ENCODE measurements around the gene GNGT1. TPM values are rescaled to one million over a fixed set of nuclear protein-coding genes. Genes with fewer than 3 reads are reported as not detected.

GNGT1 gene
- total and polyA plus RNA-seq, 4 donors, result not detected

- no peak for DNase-seq (ENCODE audit: low read depth in 4 of 6, low spot score in 6 of 6)
- no peak overlapping the region for H3K4me3 ChIP-seq (ENCODE audit: low read depth, low read length)
- 100% methylated on average over 1 of the region's 3 CpGs for WGBS (ENCODE audit: insufficient coverage)
- H3K9me3 ChIP-seq (ENCODE audit: control insufficient read depth, insufficient read depth, low read length), result no peaks in the 10 kb centered on the region
- H3K27ac ChIP-seq (ENCODE audit: low read depth, low read length), result no peak overlapping the region
- H3K4me1 ChIP-seq (ENCODE audit: control insufficient read depth, insufficient read depth, low read length), result no peaks in the 10 kb centered on the region
- no peaks in the 10 kb centered on the region for H3K27me3 ChIP-seq (ENCODE audit: control insufficient read depth, insufficient read depth, low read length)
- H3K36me3 ChIP-seq (ENCODE audit: control insufficient read depth, insufficient read depth, low read length), result no peaks in the 10 kb centered on the region
Observed at GRCh38 chr7:93883078-93883916, 23.1 kb upstream of the GNGT1 start.

DNA sequence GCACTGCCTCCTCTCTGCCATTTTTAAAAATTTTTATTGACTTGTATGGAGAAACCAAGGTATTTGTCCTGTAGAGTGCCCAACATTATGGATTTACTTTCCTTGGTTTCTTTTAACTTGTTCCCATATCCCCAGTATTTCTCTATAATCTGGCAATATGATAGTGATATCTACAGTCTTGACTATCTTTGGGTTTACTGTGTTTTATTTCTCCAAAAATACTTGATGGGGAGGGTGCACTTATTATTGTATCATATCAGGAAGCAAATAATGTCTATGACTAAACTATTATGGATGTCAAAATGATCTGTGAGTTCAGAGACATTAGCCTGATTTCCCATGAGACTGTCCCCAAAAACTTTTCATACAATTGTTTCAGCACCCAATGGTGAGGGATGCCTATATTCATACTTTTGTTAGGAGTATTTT, 22.4 kb upstream of the GNGT1 start:
- Histone ChIP-seq H3K36me3 (ENCODE audit: control insufficient read depth, insufficient read depth, low read length) (no peaks in the 10 kb centered on the region), H3K4me1 (ENCODE audit: control insufficient read depth, insufficient read depth, low read length) (no peaks in the 10 kb centered on the region), H3K4me3 (ENCODE audit: low read depth, low read length) (no peak overlapping the region), H3K27me3 (ENCODE audit: control insufficient read depth, insufficient read depth, low read length) (no peaks in the 10 kb centered on the region), H3K9me3 (ENCODE audit: control insufficient read depth, insufficient read depth, low read length) (no peaks in the 10 kb centered on the region), H3K27ac (ENCODE audit: low read depth, low read length) (no peak overlapping the region)
- no peak for DNase-seq (ENCODE audit: low read depth in 4 of 6, low spot score in 6 of 6)

- H3K9me3 ChIP-seq (ENCODE audit: control insufficient read depth, insufficient read depth, low read length), result no peaks in the 10 kb centered on the region
- DNase-seq (ENCODE audit: low read depth in 4 of 6, low spot score in 6 of 6), result no peak
- H3K36me3 ChIP-seq (ENCODE audit: control insufficient read depth, insufficient read depth, low read length), result no peaks in the 10 kb centered on the region
- no peaks in the 10 kb centered on the region for H3K27me3 ChIP-seq (ENCODE audit: control insufficient read depth, insufficient read depth, low read length)
- WGBS (ENCODE audit: insufficient coverage), result no CpG with 5 or more reads among the region's 1 CpG
- H3K4me3 ChIP-seq (ENCODE audit: low read depth, low read length), result no peak overlapping the region
- no peaks in the 10 kb centered on the region for H3K4me1 ChIP-seq (ENCODE audit: control insufficient read depth, insufficient read depth, low read length)
- no peak overlapping the region for H3K27ac ChIP-seq (ENCODE audit: low read depth, low read length)
Observed at GRCh38 chr7:93884541-93884940, 21.8 kb upstream of the GNGT1 start.

DNA sequence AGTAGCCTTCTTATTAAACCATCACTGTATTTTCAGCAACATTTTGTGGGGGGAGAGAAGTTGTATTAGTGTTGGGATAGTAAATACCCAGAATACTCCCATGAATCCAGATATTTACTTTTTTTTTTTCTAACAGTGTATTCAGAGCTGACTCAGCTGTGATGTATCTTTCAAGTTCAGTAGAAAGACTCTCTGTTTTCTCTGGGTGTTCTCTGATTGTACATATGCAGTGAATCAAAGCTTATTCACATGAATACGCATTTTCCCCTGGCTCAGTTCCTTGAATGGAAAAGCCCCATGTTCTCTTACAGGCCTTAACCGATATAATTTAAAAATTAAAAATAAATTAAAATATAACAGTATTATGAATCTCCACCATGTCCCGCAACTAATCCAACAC, 17.1 kb upstream of the GNGT1 start:
- peak in 1 of 6 donors; percentile 8 for DNase-seq (ENCODE audit: low read depth in 4 of 6, low spot score in 6 of 6)
- Histone ChIP-seq H3K9me3 (ENCODE audit: control insufficient read depth, insufficient read depth, low read length) (no peaks in the 10 kb centered on the region), H3K36me3 (ENCODE audit: control insufficient read depth, insufficient read depth, low read length) (no peaks in the 10 kb centered on the region), H3K4me3 (ENCODE audit: low read depth, low read length) (no peak overlapping the region), H3K27ac (ENCODE audit: low read depth, low read length) (no peak overlapping the region), H3K4me1 (ENCODE audit: control insufficient read depth, insufficient read depth, low read length) (peaks cover 11% of the 10 kb centered on the region), H3K27me3 (ENCODE audit: control insufficient read depth, insufficient read depth, low read length) (peaks cover 15% of the 10 kb centered on the region)
- WGBS (ENCODE audit: insufficient coverage), result no CpG with 5 or more reads among the region's 3 CpGs

DNA sequence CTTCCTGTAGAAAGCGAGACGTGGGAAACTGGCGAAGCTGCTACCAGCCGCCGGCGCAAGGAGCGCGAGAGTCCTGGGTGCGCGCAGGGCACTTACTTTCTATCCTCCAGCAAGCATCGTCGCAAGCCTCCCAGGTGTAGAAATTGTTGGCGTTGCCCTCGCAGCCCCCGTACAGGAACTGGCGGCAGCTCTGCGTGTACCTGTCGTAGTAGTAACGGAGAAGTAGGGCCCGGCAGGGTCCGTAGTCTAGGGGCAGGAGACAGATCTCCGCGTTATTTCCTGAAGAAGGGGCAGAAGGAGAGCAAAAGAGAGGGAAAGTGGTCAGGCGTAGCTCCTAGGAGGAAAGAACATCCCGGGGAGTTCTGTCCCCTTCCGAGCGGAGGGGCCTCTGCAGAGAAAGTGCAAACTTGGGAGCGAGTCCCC, 16.3 kb upstream of the GNGT1 start:
- H3K27me3 ChIP-seq (ENCODE audit: control insufficient read depth, insufficient read depth, low read length), result peaks cover 15% of the 10 kb centered on the region
- under 1% methylated on average over 28 of the region's 28 CpGs for WGBS (ENCODE audit: insufficient coverage)
- H3K4me3 ChIP-seq (ENCODE audit: low read depth, low read length), result peak overlapping the region; percentile 56
- no peaks in the 10 kb centered on the region for H3K36me3 ChIP-seq (ENCODE audit: control insufficient read depth, insufficient read depth, low read length)
- peaks cover 11% of the 10 kb centered on the region for H3K4me1 ChIP-seq (ENCODE audit: control insufficient read depth, insufficient read depth, low read length)
- DNase-seq (ENCODE audit: low read depth in 4 of 6, low spot score in 6 of 6), result peak in 2 of 6 donors; percentile 44 to 62
- no peaks in the 10 kb centered on the region for H3K9me3 ChIP-seq (ENCODE audit: control insufficient read depth, insufficient read depth, low read length)
- no peak overlapping the region for H3K27ac ChIP-seq (ENCODE audit: low read depth, low read length)

DNA sequence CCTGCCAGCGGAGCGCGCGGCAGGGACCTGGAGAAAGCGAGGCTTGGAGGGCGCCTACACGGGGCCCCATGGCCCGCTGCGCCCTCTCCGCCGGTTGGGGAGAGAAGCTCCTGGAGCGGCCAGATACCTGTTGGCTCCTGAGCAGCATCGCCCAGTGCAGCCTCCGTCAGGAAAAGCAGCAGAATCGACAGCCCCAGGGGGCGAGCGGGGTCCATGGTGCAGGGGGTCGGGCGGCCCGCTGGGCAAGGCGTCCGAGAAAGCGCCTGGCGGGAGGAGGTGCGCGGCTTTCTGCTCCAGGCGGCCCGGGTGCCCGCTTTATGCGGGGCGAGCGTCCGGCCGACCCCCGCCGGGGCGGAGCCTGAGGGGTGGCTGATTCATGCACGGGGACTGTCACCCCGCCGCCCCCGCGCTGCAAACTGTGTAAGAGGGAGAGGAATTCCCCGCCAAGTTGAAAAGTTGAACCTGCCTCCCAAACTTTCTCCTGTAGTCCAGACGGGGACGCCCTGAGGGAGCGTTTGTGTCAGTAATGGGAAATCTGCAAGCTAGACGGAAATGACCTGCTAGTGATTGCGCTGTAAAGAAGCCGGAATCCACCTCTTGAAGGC, 15.8 kb upstream of the GNGT1 start, which contains the start of gene TFPI2:
TFPI2 (minus strand) TSS at position 290 of the 605 bp plus-strand sequence; CDS start at position 215, 75 bp downstream.
- Histone ChIP-seq H3K9me3 (ENCODE audit: control insufficient read depth, insufficient read depth, low read length) (no peaks in the 10 kb centered on the region), H3K36me3 (ENCODE audit: control insufficient read depth, insufficient read depth, low read length) (no peaks in the 10 kb centered on the region), H3K4me1 (ENCODE audit: control insufficient read depth, insufficient read depth, low read length) (peaks cover 11% of the 10 kb centered on the region), H3K27me3 (ENCODE audit: control insufficient read depth, insufficient read depth, low read length) (peaks cover 15% of the 10 kb centered on the region), H3K27ac (ENCODE audit: low read depth, low read length) (no peak within 1 kb of the TSS), H3K4me3 (ENCODE audit: low read depth, low read length) (peak within 1 kb of the TSS; percentile 56)
- peak in 2 of 6 donors; percentile 36 to 52 for DNase-seq (ENCODE audit: low read depth in 4 of 6, low spot score in 6 of 6)
- WGBS (ENCODE audit: insufficient coverage), result under 1% methylated on average over 48 of the region's 49 CpGs

- Histone ChIP-seq H3K4me3 (ENCODE audit: low read depth, low read length) (no peak overlapping the region), H3K27me3 (ENCODE audit: control insufficient read depth, insufficient read depth, low read length) (peaks cover 15% of the 10 kb centered on the region), H3K9me3 (ENCODE audit: control insufficient read depth, insufficient read depth, low read length) (no peaks in the 10 kb centered on the region), H3K36me3 (ENCODE audit: control insufficient read depth, insufficient read depth, low read length) (no peaks in the 10 kb centered on the region), H3K27ac (ENCODE audit: low read depth, low read length) (no peak overlapping the region), H3K4me1 (ENCODE audit: control insufficient read depth, insufficient read depth, low read length) (peaks cover 11% of the 10 kb centered on the region)
- no CpG with 5 or more reads among the region's 1 CpG for WGBS (ENCODE audit: insufficient coverage)
- no peak for DNase-seq (ENCODE audit: low read depth in 4 of 6, low spot score in 6 of 6)
Observed at GRCh38 chr7:93894426-93894825, 11.9 kb upstream of the GNGT1 start.

DNA sequence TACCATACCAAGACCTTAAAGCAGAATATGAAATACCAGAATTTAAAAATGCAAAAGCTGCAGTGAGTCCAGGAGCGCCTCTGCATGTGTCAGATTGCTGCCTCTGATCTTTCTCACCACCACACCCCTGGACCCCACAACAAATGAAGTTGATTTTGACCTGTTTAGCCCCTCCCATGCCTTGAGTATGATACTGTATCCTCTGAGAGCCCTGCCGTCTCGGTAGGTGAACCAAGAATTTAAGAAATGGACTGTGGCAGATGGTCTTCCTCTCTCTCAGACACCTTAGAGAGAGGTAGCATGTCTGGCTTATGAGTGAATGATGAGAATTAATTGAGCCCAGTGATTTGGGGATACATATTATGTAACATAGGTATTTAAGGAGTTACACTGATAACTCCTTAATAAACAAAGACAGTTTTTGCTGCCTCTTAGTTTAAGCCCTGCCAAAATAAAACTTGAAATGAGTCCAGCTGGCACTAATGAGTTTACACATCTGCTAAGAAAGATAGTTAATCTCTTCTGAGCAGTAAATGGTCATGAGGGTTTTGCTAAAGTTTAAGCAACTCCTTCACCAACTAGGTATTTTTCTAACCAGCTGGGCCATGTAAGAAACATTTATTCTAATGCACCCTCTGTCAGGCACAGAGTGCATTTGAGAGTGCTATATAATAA, 11.3 kb upstream of the GNGT1 start:
- H3K9me3 ChIP-seq (ENCODE audit: control insufficient read depth, insufficient read depth, low read length), result no peaks in the 10 kb centered on the region
- H3K27me3 ChIP-seq (ENCODE audit: control insufficient read depth, insufficient read depth, low read length), result peaks cover 11% of the 10 kb centered on the region
- H3K4me3 ChIP-seq (ENCODE audit: low read depth, low read length), result no peak overlapping the region
- H3K4me1 ChIP-seq (ENCODE audit: control insufficient read depth, insufficient read depth, low read length), result peaks cover 8% of the 10 kb centered on the region
- no peaks in the 10 kb centered on the region for H3K36me3 ChIP-seq (ENCODE audit: control insufficient read depth, insufficient read depth, low read length)
- WGBS (ENCODE audit: insufficient coverage), result no CpG with 5 or more reads among the region's 3 CpGs
- no peak overlapping the region for H3K27ac ChIP-seq (ENCODE audit: low read depth, low read length)
- peak in 2 of 6 donors; percentile 41 to 62 for DNase-seq (ENCODE audit: low read depth in 4 of 6, low spot score in 6 of 6)

DNA sequence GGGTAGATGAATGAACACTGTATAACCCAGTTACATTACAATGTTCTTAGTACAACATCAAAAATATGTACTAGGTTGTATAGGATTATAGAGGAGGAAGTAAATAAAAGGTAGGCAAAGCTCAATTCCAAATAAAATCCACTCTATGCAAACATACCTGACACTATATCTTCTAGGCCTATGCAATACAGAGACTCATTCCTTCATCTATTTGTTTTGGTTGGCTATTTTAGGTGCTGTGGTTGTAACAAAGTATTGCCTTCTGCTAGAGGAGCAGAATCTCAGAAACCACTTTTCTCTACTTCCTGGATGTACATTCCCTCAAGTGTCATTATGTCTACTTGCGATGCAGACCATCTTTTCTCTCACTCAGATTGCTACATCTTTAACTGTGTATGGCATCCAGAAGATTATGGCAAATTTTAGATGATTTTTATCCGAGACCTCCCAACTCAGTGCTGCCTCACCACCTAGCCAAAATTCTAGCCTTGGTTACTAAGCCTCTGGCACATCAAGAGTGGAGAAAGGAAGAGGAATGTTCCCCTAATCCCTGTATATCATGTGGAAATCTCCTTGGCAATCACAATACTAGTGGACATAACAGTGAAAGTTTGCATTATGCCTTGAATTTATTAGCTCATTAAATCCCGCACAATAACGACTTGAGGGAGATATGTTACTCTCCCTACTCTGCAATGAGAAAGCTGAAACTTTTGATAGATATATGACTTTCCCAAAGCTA, 10.3 kb upstream of the GNGT1 start:
- DNase-seq (ENCODE audit: low read depth in 4 of 6, low spot score in 6 of 6), result no peak
- Histone ChIP-seq H3K4me3 (ENCODE audit: low read depth, low read length) (no peak overlapping the region), H3K27me3 (ENCODE audit: control insufficient read depth, insufficient read depth, low read length) (peaks cover 1% of the 10 kb centered on the region), H3K36me3 (ENCODE audit: control insufficient read depth, insufficient read depth, low read length) (no peaks in the 10 kb centered on the region), H3K4me1 (ENCODE audit: control insufficient read depth, insufficient read depth, low read length) (no peaks in the 10 kb centered on the region), H3K27ac (ENCODE audit: low read depth, low read length) (no peak overlapping the region), H3K9me3 (ENCODE audit: control insufficient read depth, insufficient read depth, low read length) (no peaks in the 10 kb centered on the region)
- WGBS (ENCODE audit: insufficient coverage), result no CpG with 5 or more reads among the region's 4 CpGs

Data from spinal cord (tissue), 10 donors.